ENCODE measurements around the gene CRMP1.

- TF ChIP-seq CTCF (IDR thresholded peaks at IDR 0.05) (no peak), POLR2A (IDR thresholded peaks at IDR 0.05) (no peak)
These were observed 2.7 kb downstream of the CRMP1 start for GRCh38 chr4:5890063-5890727.
